SU-DHL-6 (cell line): Measurements from ENCODE around the gene ARL10.

Experiments
- H2AFZ ChIP-seq: fragments of 200-600 bp; sonication (generic); 2 replicates; pipeline ENCODE4 v1.6.1; 2014; ENCODE audit warnings: low read depth, mild to moderate bottlenecking, moderate library complexity, mixed read lengths, antibody characterized with exemption, low read length; ENCODE audit not compliant: severe bottlenecking
- H3F3A ChIP-seq: fragments of 200-600 bp; shearing (Covaris generic); 2 replicates; pipeline ENCODE4 v1.6.0; 2016; ENCODE audit warnings: antibody characterized with exemption, mild to moderate bottlenecking; ENCODE audit not compliant: insufficient read depth
- H3K27ac ChIP-seq: fragments of 200-600 bp; sonication (generic); 2 replicates; pipeline ENCODE4 v1.5.1; 2016; ENCODE audit warnings: low read depth, mild to moderate bottlenecking, low read length, moderate library complexity, mixed read lengths
- H3K27me3 ChIP-seq: fragments of 200-600 bp; sonication (generic), shearing (Covaris generic); 2 replicates; pipeline ENCODE4 v1.6.0; 2014; ENCODE audit warnings: mild to moderate bottlenecking, low read length
- H3K36me3 ChIP-seq: fragments of 200-600 bp; sonication (generic); 2 replicates; pipeline ENCODE4 v1.6.1; 2014; ENCODE audit warnings: mild to moderate bottlenecking, low read length, mixed read lengths
- H3K4me2 ChIP-seq: fragments of 300-600, 200-600 bp; shearing (Covaris generic), sonication (generic); 2 replicates; pipeline ENCODE4 v1.6.0; 2014; ENCODE audit warnings: low read length, low read depth, mild to moderate bottlenecking; ENCODE audit not compliant: poor library complexity, severe bottlenecking
- H3K4me3 ChIP-seq: fragments of 200-600 bp; sonication (generic); 2 replicates; pipeline ENCODE4 v1.5.1; 2014; ENCODE audit warnings: antibody characterized with exemption, low read length, mild to moderate bottlenecking, mixed read lengths; ENCODE audit not compliant: insufficient read depth, poor library complexity, severe bottlenecking
- H3K79me2 ChIP-seq: fragments of 200-600 bp; sonication (generic); 2 replicates; pipeline ENCODE4 v1.6.1; 2014; ENCODE audit warnings: mild to moderate bottlenecking, low read length, moderate library complexity; ENCODE audit not compliant: insufficient read depth
- H3K9ac ChIP-seq: fragments of 200-600 bp; sonication (generic); 2 replicates; pipeline ENCODE4 v1.7.0; 2014; ENCODE audit warnings: mild to moderate bottlenecking, low read length
- H3K9me2 ChIP-seq: fragments of 200-600 bp; sonication (generic); replicated peaks from 2 replicates; pipeline ENCODE4 v1.6.1; 2014; ENCODE audit warnings: low read length; ENCODE audit not compliant: insufficient read depth
- H3K9me3 ChIP-seq: fragments of 200-600 bp; sonication (generic); 2 replicates; pipeline ENCODE4 v1.6.1; 2014; ENCODE audit warnings: low read length, mixed read lengths; ENCODE audit not compliant: insufficient read depth
- H4K20me1 ChIP-seq: fragments of 200-600 bp; sonication (generic); 2 replicates; pipeline ENCODE4 v1.6.1; 2014; ENCODE audit warnings: low read depth, mild to moderate bottlenecking, antibody characterized with exemption, low read length, moderate library complexity, mixed read lengths
- EZH2phosphoT487 ChIP-seq: fragments of 200-600 bp; sonication (generic), shearing (Covaris generic); conservative IDR thresholded peaks from 2 replicates; pipeline ENCODE4 v1.6.1; 2018; ENCODE audit warnings: mild to moderate bottlenecking, antibody characterized with exemption, low read length, moderate library complexity, mixed read lengths
- TF ChIP-seq, protein P1 (sequence below): fragments of 200-600 bp; sonication (generic); IDR thresholded peaks from one replicate; pipeline ENCODE4 v1.5.1; 2017; ENCODE audit warnings: antibody characterized with exemption, mild to moderate bottlenecking, low read length, moderate library complexity; ENCODE audit not compliant: insufficient read depth, poor library complexity, severe bottlenecking

Gene ARL10

DNA sequence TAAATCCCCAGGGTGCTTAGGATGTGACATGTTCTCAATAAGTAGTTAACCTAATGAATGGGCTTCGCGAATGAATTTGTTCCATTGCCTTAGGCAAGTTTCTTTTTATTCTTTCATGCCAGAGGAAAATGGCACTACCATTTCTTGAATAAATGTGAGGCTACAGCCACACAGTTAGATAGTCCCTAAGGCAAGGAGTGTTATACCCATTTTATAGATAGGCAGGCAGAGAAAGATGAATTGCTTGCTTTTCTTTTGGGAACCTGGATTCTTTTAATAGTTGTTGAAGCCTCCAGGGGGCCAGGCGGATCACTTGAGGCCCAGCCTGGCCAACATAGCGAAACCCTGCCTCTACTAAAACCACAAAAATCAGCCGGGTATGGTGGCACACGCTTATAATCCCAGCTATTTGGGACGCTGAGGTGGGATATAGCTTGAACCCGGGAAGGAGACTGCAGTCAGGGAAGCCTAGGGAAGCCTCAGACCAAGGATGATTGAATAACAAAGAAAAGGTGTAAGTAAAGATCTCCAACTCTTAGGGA, 22.2 kb downstream of the ARL10 start:
- Histone ChIP-seq H3K9me2 (no peaks in the 10 kb centered on the region), H3K9me3 (no peaks in the 10 kb centered on the region), H3K9ac (peak overlapping the region; percentile 85), H3K4me2 (peak overlapping the region; percentile 78), H3K79me2 (peaks cover 52% of the 10 kb centered on the region), H3F3A (0 out of 2 replicates have a peak, but pooled peaks cover 3% of the 10 kb centered on the region), H3K36me3 (peaks cover 12% of the 10 kb centered on the region), H3K4me3 (peak overlapping the region; percentile 92), H2AFZ (no peak overlapping the region), H3K27me3 (no peaks in the 10 kb centered on the region), H4K20me1 (peaks cover 8% of the 10 kb centered on the region; the same call in 1 of the 2 replicates), H3K27ac (no peak overlapping the region)
- TF ChIP-seq, protein P1, sequence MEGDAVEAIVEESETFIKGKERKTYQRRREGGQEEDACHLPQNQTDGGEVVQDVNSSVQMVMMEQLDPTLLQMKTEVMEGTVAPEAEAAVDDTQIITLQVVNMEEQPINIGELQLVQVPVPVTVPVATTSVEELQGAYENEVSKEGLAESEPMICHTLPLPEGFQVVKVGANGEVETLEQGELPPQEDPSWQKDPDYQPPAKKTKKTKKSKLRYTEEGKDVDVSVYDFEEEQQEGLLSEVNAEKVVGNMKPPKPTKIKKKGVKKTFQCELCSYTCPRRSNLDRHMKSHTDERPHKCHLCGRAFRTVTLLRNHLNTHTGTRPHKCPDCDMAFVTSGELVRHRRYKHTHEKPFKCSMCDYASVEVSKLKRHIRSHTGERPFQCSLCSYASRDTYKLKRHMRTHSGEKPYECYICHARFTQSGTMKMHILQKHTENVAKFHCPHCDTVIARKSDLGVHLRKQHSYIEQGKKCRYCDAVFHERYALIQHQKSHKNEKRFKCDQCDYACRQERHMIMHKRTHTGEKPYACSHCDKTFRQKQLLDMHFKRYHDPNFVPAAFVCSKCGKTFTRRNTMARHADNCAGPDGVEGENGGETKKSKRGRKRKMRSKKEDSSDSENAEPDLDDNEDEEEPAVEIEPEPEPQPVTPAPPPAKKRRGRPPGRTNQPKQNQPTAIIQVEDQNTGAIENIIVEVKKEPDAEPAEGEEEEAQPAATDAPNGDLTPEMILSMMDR = no peak
- TF ChIP-seq EZH2phosphoT487 = no peak

DNA sequence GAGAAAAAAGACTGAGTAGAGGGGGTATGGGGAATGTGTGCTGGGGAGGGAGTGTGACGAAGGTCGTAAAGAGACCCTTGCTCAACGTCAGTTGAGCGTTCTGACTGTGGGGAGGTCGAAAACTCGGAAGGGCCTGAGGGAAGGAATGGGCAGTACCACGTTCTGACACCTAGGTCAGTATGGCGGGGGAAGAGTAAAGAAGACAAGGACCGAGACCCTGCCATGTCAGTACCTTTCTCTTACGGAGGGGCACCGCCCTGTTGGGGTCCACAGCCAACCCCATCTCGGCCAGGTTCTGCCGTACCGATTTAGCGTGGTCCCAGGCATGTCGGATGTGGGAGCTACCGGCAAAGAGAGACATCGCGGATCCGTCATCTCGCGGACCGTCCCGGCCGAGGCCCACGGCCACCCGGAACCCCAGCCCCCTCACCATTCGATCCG, 22.7 kb downstream of the ARL10 start:
- no peaks in the 10 kb centered on the region for H3K9me2 ChIP-seq
- H2AFZ ChIP-seq = peak overlapping the region; percentile 14
- no peak overlapping the region; the same call in 1 of the 2 replicates for H3K27ac ChIP-seq
- peak overlapping the region; percentile 85 for H3K9ac ChIP-seq
- no peaks in the 10 kb centered on the region for H3K27me3 ChIP-seq
- peak overlapping the region; percentile 92 for H3K4me3 ChIP-seq
- H3K79me2 ChIP-seq = peaks cover 52% of the 10 kb centered on the region
- H3K9me3 ChIP-seq = no peaks in the 10 kb centered on the region
- 0 out of 2 replicates have a peak, but pooled peaks cover 3% of the 10 kb centered on the region for H3F3A ChIP-seq
- TF ChIP-seq, protein P1 = no peak
- TF ChIP-seq EZH2phosphoT487 = no peak
- peaks cover 12% of the 10 kb centered on the region for H3K36me3 ChIP-seq
- H3K4me2 ChIP-seq = peak overlapping the region; percentile 78
- H4K20me1 ChIP-seq = peaks cover 8% of the 10 kb centered on the region; the same call in 1 of the 2 replicates

DNA sequence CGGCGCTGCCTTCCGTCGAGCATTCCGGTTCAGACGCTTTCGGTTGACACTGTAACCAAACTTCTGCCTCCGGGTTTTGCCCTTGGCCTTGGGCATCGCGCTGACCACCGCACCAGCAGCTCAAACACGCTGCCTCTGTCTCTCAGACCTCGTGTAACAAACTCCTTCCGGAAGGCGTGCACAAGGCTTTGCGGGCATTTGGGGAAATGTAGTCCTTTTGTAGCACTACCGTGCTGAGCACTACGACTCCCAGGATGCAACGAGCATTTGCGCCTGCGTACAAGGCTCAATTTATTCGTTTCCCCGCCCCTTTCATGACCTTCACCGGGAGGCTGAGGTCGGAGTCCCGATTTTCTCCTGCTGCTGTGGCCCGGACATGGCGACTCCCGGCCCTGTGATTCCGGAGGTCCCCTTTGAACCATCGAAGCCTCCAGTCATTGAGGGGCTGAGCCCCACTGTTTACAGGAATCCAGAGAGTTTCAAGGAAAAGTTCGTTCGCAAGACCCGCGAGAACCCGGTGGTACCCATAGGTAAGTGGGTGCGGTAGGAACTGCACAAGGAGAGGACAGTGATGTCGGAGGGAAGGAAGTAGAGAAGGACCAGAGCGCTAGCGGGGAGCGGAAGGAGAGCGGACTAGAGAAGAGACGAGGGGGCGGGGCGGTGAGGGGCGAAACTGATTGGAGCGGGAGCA, 23.3 kb downstream of the ARL10 start, which contains the start of the genes HIGD2A and NOP16:
HIGD2A (plus strand) TSS at position 308 of the 691 bp plus-strand sequence; CDS start at position 377, 69 bp downstream.
NOP16 (minus strand) TSS at position 155 of the 691 bp plus-strand sequence; CDS start at position 96, 59 bp downstream.
- Histone ChIP-seq H3K9me3 (no peaks in the 10 kb centered on the region), H3K27me3 (no peaks in the 10 kb centered on the region), H3K4me3 (peak within 1 kb of the TSS; percentile 92), H4K20me1 (peaks cover 8% of the 10 kb centered on the region; the same call in 1 of the 2 replicates), H3K4me2 (peak within 1 kb of the TSS; percentile 95), H3K36me3 (peaks cover 12% of the 10 kb centered on the region), H2AFZ (peak within 1 kb of the TSS; percentile 88), H3K79me2 (peaks cover 52% of the 10 kb centered on the region), H3K9me2 (no peaks in the 10 kb centered on the region), H3F3A (0 out of 2 replicates have a peak, but pooled peaks cover 3% of the 10 kb centered on the region), H3K9ac (peak within 1 kb of the TSS; percentile 85), H3K27ac (peak within 1 kb of the TSS; percentile 88)
- no peak for TF ChIP-seq EZH2phosphoT487
- TF ChIP-seq, protein P1 = no peak
